ENCODE measurements around the gene SAMD4A. TPM values are rescaled to one million over a fixed set of nuclear protein-coding genes. Genes with fewer than 3 reads are reported as not detected.
"Not testable (repeated sequence)": the region's sequence is repeated elsewhere in the genome, so short reads cannot be mapped to it uniquely, and the experiment has no call there.

SAMD4A gene
- polyA plus RNA-seq, 2 of the 4 experiments (the other 2 are of a cell fraction), result 3.9 to 5.4 TPM

DNA sequence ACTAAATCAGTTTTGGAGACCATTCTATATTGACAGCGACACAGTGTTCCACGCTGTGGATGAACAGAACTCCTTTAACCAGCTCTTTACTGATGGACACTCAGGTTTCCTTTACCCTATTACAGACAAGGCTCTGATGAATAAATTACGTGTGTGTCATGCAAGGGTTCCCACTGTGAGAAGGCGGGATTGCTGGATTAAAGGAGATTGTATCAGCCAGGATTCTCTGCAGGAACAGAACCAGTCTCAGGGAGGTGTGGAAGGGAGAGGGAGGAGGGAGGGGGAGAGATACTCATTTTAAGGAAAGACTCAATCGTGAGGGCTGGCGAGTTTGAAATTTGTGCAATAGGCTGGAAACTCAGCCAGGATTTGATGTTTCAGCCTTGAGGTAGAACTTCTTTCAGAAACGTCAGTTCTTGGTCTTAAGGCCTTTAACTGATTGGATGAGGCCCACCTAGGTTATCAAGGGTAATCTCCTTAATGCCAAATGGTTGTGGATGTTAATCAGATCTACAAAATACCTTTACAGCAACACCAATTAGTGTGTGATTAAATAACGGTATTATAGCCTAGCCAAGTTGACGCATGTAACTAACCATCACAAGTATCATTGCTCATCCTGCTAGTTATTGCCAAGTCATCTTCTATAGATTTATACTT lies 231.7 kb downstream of the SAMD4A start:
- WGBS (ENCODE audit: missing lambda C conversion rate), result 85% methylated on average over 9 of the region's 9 CpGs
- CTCF ChIA-PET, result interaction anchor here (0.9 kb wide), 1 partner anchor 303 kb away, joined by 3 read pairs; no protein-coding TSS in a partner anchor

GRCh38 chr14:54801482-54801881 lies 234.6 kb downstream of the SAMD4A start:
- FAIRE-seq; ATAC-seq; H3K27ac ChIP-seq; H3K9me3 ChIP-seq; DNase-seq (ENCODE audit: low read depth in 1 of 2, low spot score in 1 of 2); H3K4me2 ChIP-seq; H3K4me3 ChIP-seq; POLR2A ChIA-PET; H3K4me1 ChIP-seq: not testable (repeated sequence)
- WGBS (ENCODE audit: missing lambda C conversion rate), result 55% methylated on average over 2 of the region's 2 CpGs
- CTCF ChIA-PET, result interaction anchor here (2.1 to 5.6 kb wide), 2 partner anchors 27 to 434 kb away, joined by 6 to 51 read pairs; no protein-coding TSS in a partner anchor

More for the DNA sequence above, 231.7 kb downstream of the SAMD4A start:
- FAIRE-seq (no peak), DNase-seq (ENCODE audit: low read depth in 1 of 2, low spot score in 1 of 2) (no peak), ATAC-seq (no peak)
- H3K4me2 ChIP-seq, result no peak overlapping the region
- POLR2A ChIA-PET, result no interaction called here
- no peaks in the 10 kb centered on the region for H3K4me1 ChIP-seq
- TF ChIP-seq KDM1A (IDR thresholded peaks at IDR 0.05; ENCODE audit: low read depth) (no peak), MAFK (IDR thresholded peaks at IDR 0.05; ENCODE audit: partially characterized antibody) (peak; percentile 11)
- no peak overlapping the region for H3K27ac ChIP-seq
- H3K4me3 ChIP-seq, result no peak overlapping the region
- peaks cover 9% of the 10 kb centered on the region; the same call in 2 of the 3 replicates for H3K9me3 ChIP-seq

DNA sequence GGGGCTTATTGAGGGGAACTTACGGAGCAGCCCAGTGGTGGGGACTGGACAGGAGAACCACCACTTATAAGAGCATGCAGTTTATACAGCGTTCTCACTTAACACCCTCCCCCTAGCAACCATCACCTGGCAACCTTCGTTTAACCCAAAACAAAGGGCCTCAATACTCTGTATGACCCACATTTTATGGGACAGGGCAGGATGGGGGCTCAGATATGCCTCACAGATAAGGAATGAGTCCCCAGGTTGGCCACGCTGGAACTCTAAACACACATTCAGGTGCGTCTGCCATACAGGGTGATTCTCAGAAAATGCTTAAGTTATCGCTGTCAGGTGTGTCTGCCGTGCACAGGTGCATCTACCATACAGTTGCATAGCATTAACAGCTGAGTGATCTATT lies 236.5 kb downstream of the SAMD4A start:
- ChIA-PET POLR2A (no interaction called here), CTCF (interaction anchor here (0.5 to 8.7 kb wide), 7 partner anchors 14 to 436 kb away, joined by 5 to 159 read pairs (median 51); partner anchors contain the start of gene SAMD4A)
- WGBS (ENCODE audit: missing lambda C conversion rate), result 68% methylated on average over 7 of the region's 7 CpGs
- TF ChIP-seq NFE2L2 (conservative IDR thresholded peaks at IDR 0.05; ENCODE audit: low read length) (no peak), TP53 (CRISPR knock-in tag; IDR thresholded peaks at IDR 0.05) (no peak), JUNB (IDR thresholded peaks at IDR 0.05) (no peak)
- TF ChIP-seq, protein P1, sequence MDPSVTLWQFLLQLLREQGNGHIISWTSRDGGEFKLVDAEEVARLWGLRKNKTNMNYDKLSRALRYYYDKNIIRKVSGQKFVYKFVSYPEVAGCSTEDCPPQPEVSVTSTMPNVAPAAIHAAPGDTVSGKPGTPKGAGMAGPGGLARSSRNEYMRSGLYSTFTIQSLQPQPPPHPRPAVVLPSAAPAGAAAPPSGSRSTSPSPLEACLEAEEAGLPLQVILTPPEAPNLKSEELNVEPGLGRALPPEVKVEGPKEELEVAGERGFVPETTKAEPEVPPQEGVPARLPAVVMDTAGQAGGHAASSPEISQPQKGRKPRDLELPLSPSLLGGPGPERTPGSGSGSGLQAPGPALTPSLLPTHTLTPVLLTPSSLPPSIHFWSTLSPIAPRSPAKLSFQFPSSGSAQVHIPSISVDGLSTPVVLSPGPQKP (IDR thresholded peaks at IDR 0.05; ENCODE audit: low read depth, low read length), result no peak
- no peak for DNase-seq (ENCODE audit: low read depth in 1 of 2, low spot score in 1 of 2)
- Histone ChIP-seq H3K27ac (no peak overlapping the region), H3K4me2 (no peak overlapping the region), H3K9me3 (no peaks in the 10 kb centered on the region), H3K4me1 (0 out of 3 replicates have a peak, but pooled peaks cover 3% of the 10 kb centered on the region), H3K4me3 (no peak overlapping the region)
- no peak for ATAC-seq
- no peak for FAIRE-seq

- Histone ChIP-seq H3K4me3 (no peak overlapping the region), H3K4me2 (no peak overlapping the region), H3K9me3 (no peaks in the 10 kb centered on the region), H3K27ac (no peak overlapping the region), H3K4me1 (0 out of 3 replicates have a peak, but pooled peaks cover 3% of the 10 kb centered on the region)
- 81% methylated on average over 13 of the region's 13 CpGs for WGBS (ENCODE audit: missing lambda C conversion rate)
- ChIA-PET CTCF (interaction anchor here (0.7 to 8.7 kb wide), 8 partner anchors 13 to 437 kb away, joined by 4 to 159 read pairs (median 29); partner anchors contain the start of gene SAMD4A), POLR2A (no interaction called here)
- DNase-seq (ENCODE audit: low read depth in 1 of 2, low spot score in 1 of 2), result no peak
- TF ChIP-seq ZFP36 (IDR thresholded peaks at IDR 0.05; ENCODE audit: borderline replicate concordance, partially characterized antibody) (no peak), BCL3 (IDR thresholded peaks at IDR 0.05) (no peak), REST (IDR thresholded peaks at IDR 0.05) (no peak), TP53 (CRISPR knock-in tag; IDR thresholded peaks at IDR 0.05) (no peak), RFX5 (IDR thresholded peaks at IDR 0.05) (no peak), CBX2 (IDR thresholded peaks at IDR 0.05; ENCODE audit: borderline replicate concordance, low read depth) (no peak), HDAC2 (IDR thresholded peaks at IDR 0.05) (no peak), HOXA7 (CRISPR knock-in tag; IDR thresholded peaks at IDR 0.05) (no peak), CEBPB (IDR thresholded peaks at IDR 0.05) (no peak), MYC (IDR thresholded peaks at IDR 0.05; ENCODE audit: borderline replicate concordance, low read length) (no peak), MAX (IDR thresholded peaks at IDR 0.05) (no peak)
- FAIRE-seq, result no peak
- ATAC-seq, result no peak
These were observed 237.1 kb downstream of the SAMD4A start for GRCh38 chr14:54803926-54804537.

All from A549 (cell line).